HuH-7.5 (cell line): ENCODE measurements around the gene OR2T11.
"Not testable (repeated sequence)": the region's sequence is repeated elsewhere in the genome, so short reads cannot be mapped to it uniquely, and the experiment has no call there.

ENCODE experiments used
- DNase-seq: peaks from one replicate; pipeline ENCODE4 v3.0.0; 2011; ENCODE audit warnings: low spot score

The OR2T11 gene

DNA sequence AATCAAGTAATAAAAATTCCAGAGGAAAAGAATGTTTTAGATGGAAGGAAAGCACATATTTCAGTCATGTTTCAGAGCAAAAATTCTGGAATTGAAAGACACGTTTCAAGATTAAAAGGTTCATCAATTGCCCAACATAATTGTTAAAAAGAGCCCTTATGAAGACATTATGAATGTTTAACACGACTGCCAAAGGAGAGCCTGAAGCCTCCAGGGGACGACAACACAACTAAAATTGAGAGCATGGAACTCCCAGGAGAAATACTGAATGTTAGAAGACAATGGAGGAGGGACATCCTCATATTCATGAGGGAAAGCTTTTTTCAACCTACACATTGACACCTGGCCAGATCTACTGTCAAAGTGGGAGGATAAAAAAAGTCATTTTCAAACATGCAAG is 16.0 kb downstream of the OR2T11 start:
- DNase-seq = no peak

GRCh38 chr1:248618119-248618518 is 16.8 kb downstream of the OR2T11 start:
- no peak for DNase-seq

GRCh38 chr1:248613742-248614141 is 21.1 kb downstream of the OR2T11 start:
- DNase-seq = no peak

GRCh38 chr1:248611883-248612414 is 22.9 kb downstream of the OR2T11 start:
- DNase-seq = no peak

GRCh38 chr1:248610301-248610700 is 24.6 kb downstream of the OR2T11 start:
- DNase-seq = no peak

- DNase-seq = no peak
Measured at GRCh38 chr1:248599396-248599795, 35.5 kb downstream of the OR2T11 start.

DNA sequence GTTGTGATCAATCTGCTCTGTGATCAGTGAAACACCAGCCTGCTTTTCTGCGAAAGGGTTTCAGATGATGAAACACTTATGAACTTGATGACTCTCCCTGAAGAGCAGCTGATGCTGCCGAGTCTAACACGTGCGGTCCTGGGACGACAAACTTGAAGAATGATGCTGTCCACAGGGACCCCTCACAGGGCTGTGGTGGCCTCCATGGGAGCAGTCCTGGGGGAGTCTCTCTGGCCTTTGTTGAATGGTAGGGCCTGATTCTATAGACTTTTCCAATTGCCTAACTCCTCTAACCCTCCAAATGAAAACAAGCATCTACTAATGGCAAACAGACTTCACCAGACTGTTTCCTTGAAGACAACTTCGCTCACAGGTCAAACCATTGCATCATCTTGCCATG is 37.3 kb downstream of the OR2T11 start, which contains the start of gene OR2T10:
TSS of gene OR2T10 (minus strand) at position 112 of the 400 bp plus-strand sequence. CDS start 3,932 bp downstream, outside the sequence.
- DNase-seq = no peak

DNA sequence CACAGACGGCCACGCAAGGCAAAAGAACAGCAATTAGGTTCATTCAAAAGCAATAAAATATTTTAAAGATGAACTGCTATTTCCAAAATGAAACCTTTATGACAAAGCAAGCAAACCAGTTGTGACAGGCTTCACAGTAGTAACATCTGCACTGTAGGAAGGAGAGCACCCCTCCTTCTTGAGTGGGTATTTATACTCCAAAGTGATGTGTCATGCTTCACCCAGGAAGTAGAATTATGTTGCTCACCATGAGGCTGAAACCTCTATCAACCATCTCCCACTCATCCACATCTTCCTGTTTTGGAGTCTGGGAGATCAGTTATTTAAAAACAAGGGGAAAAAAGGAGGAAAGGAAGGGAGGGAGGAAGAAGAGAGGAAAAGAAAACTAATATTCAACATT is 38.3 kb downstream of the OR2T11 start:
- no peak for DNase-seq

- no peak for DNase-seq
Measured at GRCh38 chr1:248593226-248593625, 41.7 kb downstream of the OR2T11 start.

DNA sequence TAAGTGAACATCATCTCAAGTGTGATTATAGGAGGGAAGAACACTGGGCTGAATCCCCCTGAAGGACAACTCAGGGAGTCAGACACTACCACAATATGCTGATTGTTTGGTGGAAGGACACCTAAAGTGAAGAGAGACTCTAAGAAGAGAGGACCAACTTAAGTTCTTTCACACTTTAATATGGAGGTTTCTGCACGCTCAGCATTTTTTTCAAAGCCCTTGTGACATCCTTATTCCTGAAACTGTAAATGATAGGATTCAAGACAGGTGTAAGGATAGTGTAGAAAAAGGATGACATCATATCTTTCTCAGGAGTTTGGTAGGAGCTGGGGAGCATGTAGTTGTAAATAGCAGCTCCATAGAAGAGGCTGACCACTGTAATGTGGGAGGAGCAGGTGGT is 42.2 kb downstream of the OR2T11 start:
- DNase-seq = no peak

GRCh38 chr1:248590055-248590454 is 44.8 kb downstream of the OR2T11 start:
- DNase-seq = no peak

- no peak for DNase-seq
Measured at GRCh38 chr1:248589334-248589733, 45.6 kb downstream of the OR2T11 start.

- no peak for DNase-seq
Measured at GRCh38 chr1:248585266-248585665, 49.6 kb downstream of the OR2T11 start.

GRCh38 chr1:248576260-248576980 is 58.5 kb downstream of the OR2T11 start:
- no peak for DNase-seq

- DNase-seq = not testable (repeated sequence)
Measured at GRCh38 chr1:248574657-248575056, 60.2 kb downstream of the OR2T11 start, which contains the start of gene OR2T34. Gene OR2T34, minus strand, starts transcription at chr1:248574757. Its CDS starts 0 bp downstream, at chr1:248574757.

DNA sequence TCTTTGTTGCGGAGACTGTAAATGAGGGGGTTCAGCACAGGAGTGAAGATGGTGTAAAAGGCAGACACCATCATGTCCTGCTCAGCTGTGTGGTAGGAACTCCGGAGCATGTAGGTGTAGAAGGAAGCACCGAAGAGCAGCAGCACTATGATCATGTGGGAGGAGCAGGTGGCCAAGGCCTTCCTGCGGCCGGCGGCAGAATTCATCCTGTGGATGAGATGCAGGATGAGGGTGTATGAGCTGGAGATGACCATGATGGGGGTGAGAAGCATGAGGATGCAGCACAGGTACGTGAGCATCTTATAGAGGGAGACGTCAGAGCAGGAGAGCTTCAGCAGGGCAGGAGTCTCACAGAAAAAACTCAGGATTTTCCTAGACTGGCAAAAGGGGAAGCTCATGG is 61.0 kb downstream of the OR2T11 start:
- not testable (repeated sequence) for DNase-seq
